Retina (tissue), 1 donor: ENCODE data around the gene CCDC171.
"Not testable (repeated sequence)": the region's sequence is repeated elsewhere in the genome, so short reads cannot be mapped to it uniquely, and the experiment has no call there.

ENCODE experiments used
- DNase-seq: peaks from one replicate; pipeline ENCODE4 v3.0.0-alpha.2; 2016

Gene CCDC171

GRCh38 chr9:15764131-15764530, 211.3 kb downstream of the CCDC171 start:
- DNase-seq: no peak

- DNase-seq: no peak
These were observed 216.7 kb downstream of the CCDC171 start for GRCh38 chr9:15769547-15769946.

- DNase-seq: no peak
These were observed 226.0 kb downstream of the CCDC171 start for GRCh38 chr9:15778861-15779260.

- no peak for DNase-seq
These were observed 229.3 kb downstream of the CCDC171 start for GRCh38 chr9:15782106-15782505.

GRCh38 chr9:15785584-15785983, 232.7 kb downstream of the CCDC171 start:
- DNase-seq: no peak

- no peak for DNase-seq
These were observed 233.8 kb downstream of the CCDC171 start for GRCh38 chr9:15786616-15787015.

- DNase-seq: not testable (repeated sequence)
These were observed 257.5 kb downstream of the CCDC171 start for GRCh38 chr9:15810219-15810899.

GRCh38 chr9:15813076-15813475, 260.2 kb downstream of the CCDC171 start:
- no peak for DNase-seq

- DNase-seq: no peak
These were observed 271.5 kb downstream of the CCDC171 start for GRCh38 chr9:15824310-15824709.

- no peak for DNase-seq
These were observed 278.5 kb downstream of the CCDC171 start for GRCh38 chr9:15831384-15831783.

- DNase-seq: no peak
These were observed 281.7 kb downstream of the CCDC171 start for GRCh38 chr9:15834541-15834940.

GRCh38 chr9:15837079-15837679, 284.3 kb downstream of the CCDC171 start:
- DNase-seq: peak; percentile 14

- no peak for DNase-seq
These were observed 289.2 kb downstream of the CCDC171 start for GRCh38 chr9:15842051-15842450.

- no peak for DNase-seq
These were observed 290.5 kb downstream of the CCDC171 start for GRCh38 chr9:15843316-15843715.

- no peak for DNase-seq
These were observed 291.1 kb downstream of the CCDC171 start for GRCh38 chr9:15843931-15844330.

GRCh38 chr9:15846611-15847010, 293.8 kb downstream of the CCDC171 start:
- DNase-seq: peak; percentile 23

GRCh38 chr9:15849871-15850270, 297.0 kb downstream of the CCDC171 start:
- DNase-seq: no peak

- no peak for DNase-seq
These were observed 298.9 kb downstream of the CCDC171 start for GRCh38 chr9:15851766-15852165.

GRCh38 chr9:15856591-15856990, 303.7 kb downstream of the CCDC171 start:
- DNase-seq: no peak

- no peak for DNase-seq
These were observed 314.5 kb downstream of the CCDC171 start for GRCh38 chr9:15867334-15867733.

- no peak for DNase-seq
These were observed 315.1 kb downstream of the CCDC171 start for GRCh38 chr9:15867988-15868387.

- peak; percentile 13 for DNase-seq
These were observed 320.8 kb downstream of the CCDC171 start for GRCh38 chr9:15873573-15874177.

- no peak for DNase-seq
These were observed 329.5 kb downstream of the CCDC171 start for GRCh38 chr9:15882328-15882727.

- DNase-seq: no peak
These were observed 330.0 kb downstream of the CCDC171 start for GRCh38 chr9:15882883-15883282.
